HEK293T (cell line): ENCODE measurements around the gene HOXB13.

Experiments
- ARNT ChIP-seq: fragments of 450-650 bp; IDR thresholded peaks from 2 replicates; pipeline ENCODE4 v1.6.1; 2017; ENCODE audit warnings: mild to moderate bottlenecking
- CTBP1 ChIP-seq: fragments of 450-650 bp; IDR thresholded peaks from 2 replicates; pipeline ENCODE4 v1.6.1; 2016; ENCODE audit warnings: borderline replicate concordance
- ELF4 ChIP-seq: fragments of 450-650 bp; IDR thresholded peaks from 2 replicates; pipeline ENCODE4 v1.6.1; 2017; ENCODE audit warnings: antibody characterized with exemption
- FOXA1 ChIP-seq: fragments of 450-650 bp; IDR thresholded peaks from 2 replicates; pipeline ENCODE4 v1.6.1; 2016; ENCODE audit warnings: mild to moderate bottlenecking
- FOXK2 ChIP-seq: fragments of 450-650 bp; IDR thresholded peaks from 2 replicates; pipeline ENCODE4 v1.6.1; 2016; ENCODE audit warnings: mild to moderate bottlenecking
- FOXM1 ChIP-seq: fragments of 450-650 bp; IDR thresholded peaks from 2 replicates; pipeline ENCODE4 v1.6.1; 2017; ENCODE audit warnings: mild to moderate bottlenecking, borderline replicate concordance
- L3MBTL2 ChIP-seq: fragments of 450-650 bp; conservative IDR thresholded peaks from 2 replicates; pipeline ENCODE4 v1.6.1; 2016; ENCODE audit warnings: mild to moderate bottlenecking
- NFRKB ChIP-seq: fragments of 450-650 bp; IDR thresholded peaks from 2 replicates; pipeline ENCODE4 v1.6.1; 2016; ENCODE audit warnings: mild to moderate bottlenecking, moderate library complexity
- SP1 ChIP-seq: fragments of 450-650 bp; IDR thresholded peaks from 2 replicates; pipeline ENCODE4 v1.6.1; 2017
- SUZ12 ChIP-seq: fragments of 450-650 bp; IDR thresholded peaks from 2 replicates; pipeline ENCODE4 v1.6.1; 2016; ENCODE audit warnings: mild to moderate bottlenecking
- TARDBP ChIP-seq: fragments of 450-650 bp; IDR thresholded peaks from 2 replicates; pipeline ENCODE4 v1.6.1; 2016

DNA sequence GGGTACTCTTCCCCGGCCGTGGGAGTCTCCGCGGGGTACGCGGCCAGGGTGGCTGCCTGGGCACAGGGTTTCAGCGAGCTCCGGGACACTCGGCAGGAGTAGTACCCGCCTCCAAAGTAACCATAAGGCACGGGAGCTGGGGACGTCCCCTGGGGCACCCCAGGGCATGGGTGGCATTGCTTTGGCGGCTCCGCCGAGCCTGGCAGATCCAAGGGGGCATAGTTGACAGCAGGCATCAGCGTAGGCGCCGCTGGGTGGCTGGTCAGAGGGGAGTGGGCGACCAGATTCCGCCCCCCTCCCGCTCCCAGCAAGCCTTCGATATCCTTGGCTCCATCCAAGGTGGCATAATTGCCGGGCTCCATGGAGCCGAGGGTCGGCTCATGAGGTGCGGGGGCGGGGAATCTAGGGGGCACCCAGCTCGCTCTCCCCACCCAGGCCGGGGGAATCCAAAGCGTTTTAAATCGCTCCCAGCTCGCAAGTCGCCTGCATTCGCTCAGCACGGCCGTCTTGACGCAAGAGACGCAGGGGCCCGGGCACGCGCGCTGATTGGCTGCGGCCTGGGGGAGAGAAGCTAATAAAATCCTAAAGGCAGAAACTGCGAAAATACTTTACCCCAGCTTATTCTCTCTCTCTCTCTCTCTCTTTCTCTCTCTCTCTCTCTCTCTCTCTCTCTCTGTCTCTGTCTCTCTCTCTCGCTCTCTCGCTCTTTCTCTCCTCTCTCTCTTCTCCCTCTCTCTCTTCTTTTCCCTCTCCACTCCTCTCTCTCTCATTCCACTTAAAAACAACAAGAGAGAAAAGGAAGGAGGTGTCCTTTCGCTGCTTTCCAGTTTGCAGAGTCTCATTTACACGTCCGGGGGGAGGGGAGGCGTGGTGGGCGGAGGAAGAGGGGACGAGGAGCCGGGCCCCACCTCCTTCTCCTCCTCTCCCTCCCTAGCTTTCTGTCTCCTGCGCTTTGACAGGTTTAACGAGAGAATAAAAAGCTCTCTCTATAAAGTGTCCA is at the start of gene HOXB13:
- TF ChIP-seq FOXM1 (no peak), SP1 (no peak), SUZ12 (no peak), ELF4 (no peak), L3MBTL2 (peak; percentile 79), CTBP1 (peak; percentile 88), ARNT (no peak), TARDBP (peak; percentile 78), FOXA1 (no peak), NFRKB (no peak), FOXK2 (no peak; the same call in 1 of the 2 replicates)
